Measurements from ENCODE around the gene RAB36. TPM values are rescaled to one million over a fixed set of nuclear protein-coding genes. Genes with fewer than 3 reads are reported as not detected.

The RAB36 gene
- total and polyA plus RNA-seq, 4 donors = 1.0 to 3.2 (median 2.0) TPM

GRCh38 chr22:23101524-23101923 lies 43.8 kb upstream of the RAB36 start:
- ATAC-seq (ENCODE audit: low FRiP score) (no peak), DNase-seq (no peak)
- no peaks in the 10 kb centered on the region for H3K27me3 ChIP-seq (ENCODE audit: control insufficient read depth in 1 of 2, insufficient read depth in 2 of 2, low read length in 1 of 2)
- WGBS, 2 donors = 87 to 96% methylated on average over 3 of the region's 3 CpGs
- H3K36me3 ChIP-seq (ENCODE audit: control insufficient read depth in 1 of 2, insufficient read depth in 2 of 2, low read length in 1 of 2) = no peaks in the 10 kb centered on the region
- H3K9me3 ChIP-seq (ENCODE audit: control insufficient read depth, low read length) = no peaks in the 10 kb centered on the region
- H3K4me3 ChIP-seq (ENCODE audit: low read length in 2 of 2) = no peak overlapping the region
- H3K4me1 ChIP-seq (ENCODE audit: control insufficient read depth in 1 of 2, insufficient read depth in 2 of 2, low read length in 2 of 2) = no peaks in the 10 kb centered on the region
- intact Hi-C loops (cut with DNase I) = no loop called here
- no peak overlapping the region for H3K27ac ChIP-seq (ENCODE audit: low read depth in 1 of 2, low read length in 2 of 2)

- DNase-seq (no peak), ATAC-seq (ENCODE audit: low FRiP score) (no peak)
- 97 to 99% methylated on average over 10 of the region's 10 CpGs for WGBS, 2 donors
- H3K27me3 ChIP-seq (ENCODE audit: control insufficient read depth in 1 of 2, insufficient read depth in 2 of 2, low read length in 1 of 2) = no peaks in the 10 kb centered on the region
- no peaks in the 10 kb centered on the region for H3K4me1 ChIP-seq (ENCODE audit: control insufficient read depth in 1 of 2, insufficient read depth in 2 of 2, low read length in 2 of 2)
- H3K9me3 ChIP-seq (ENCODE audit: control insufficient read depth, low read length) = no peaks in the 10 kb centered on the region
- intact Hi-C loops (cut with DNase I) = no loop called here
- H3K36me3 ChIP-seq (ENCODE audit: control insufficient read depth in 1 of 2, insufficient read depth in 2 of 2, low read length in 1 of 2) = no peaks in the 10 kb centered on the region
- no peak overlapping the region for H3K4me3 ChIP-seq (ENCODE audit: low read length in 2 of 2)
- no peak overlapping the region for H3K27ac ChIP-seq (ENCODE audit: low read depth in 1 of 2, low read length in 2 of 2)
Measured at GRCh38 chr22:23102002-23102655, 43.1 kb upstream of the RAB36 start.

GRCh38 chr22:23102776-23103175 lies 42.5 kb upstream of the RAB36 start:
- Histone ChIP-seq H3K27ac (ENCODE audit: low read depth in 1 of 2, low read length in 2 of 2) (no peak overlapping the region), H3K36me3 (ENCODE audit: control insufficient read depth in 1 of 2, insufficient read depth in 2 of 2, low read length in 1 of 2) (no peaks in the 10 kb centered on the region), H3K27me3 (ENCODE audit: control insufficient read depth in 1 of 2, insufficient read depth in 2 of 2, low read length in 1 of 2) (no peaks in the 10 kb centered on the region), H3K9me3 (ENCODE audit: control insufficient read depth, low read length) (no peaks in the 10 kb centered on the region), H3K4me1 (ENCODE audit: control insufficient read depth in 1 of 2, insufficient read depth in 2 of 2, low read length in 2 of 2) (no peaks in the 10 kb centered on the region), H3K4me3 (ENCODE audit: low read length in 2 of 2) (no peak overlapping the region)
- ATAC-seq (ENCODE audit: low FRiP score) = no peak
- intact Hi-C loops (cut with DNase I) = no loop called here
- WGBS, 2 donors = 79 to 90% methylated on average over 3 of the region's 3 CpGs
- no peak for DNase-seq

GRCh38 chr22:23103199-23103954 lies 41.9 kb upstream of the RAB36 start:
- Histone ChIP-seq H3K4me3 (ENCODE audit: low read length in 2 of 2) (no peak overlapping the region), H3K4me1 (ENCODE audit: control insufficient read depth in 1 of 2, insufficient read depth in 2 of 2, low read length in 2 of 2) (no peaks in the 10 kb centered on the region), H3K36me3 (ENCODE audit: control insufficient read depth in 1 of 2, insufficient read depth in 2 of 2, low read length in 1 of 2) (no peaks in the 10 kb centered on the region), H3K27me3 (ENCODE audit: control insufficient read depth in 1 of 2, insufficient read depth in 2 of 2, low read length in 1 of 2) (no peaks in the 10 kb centered on the region), H3K9me3 (ENCODE audit: control insufficient read depth, low read length) (no peaks in the 10 kb centered on the region), H3K27ac (ENCODE audit: low read depth in 1 of 2, low read length in 2 of 2) (no peak overlapping the region)
- no peak for ATAC-seq (ENCODE audit: low FRiP score)
- WGBS, 2 donors = 94% methylated on average over 13 of the region's 13 CpGs
- DNase-seq = no peak
- intact Hi-C loops (cut with DNase I) = no loop called here

GRCh38 chr22:23104187-23104971 lies 40.9 kb upstream of the RAB36 start:
- Histone ChIP-seq H3K36me3 (ENCODE audit: control insufficient read depth in 1 of 2, insufficient read depth in 2 of 2, low read length in 1 of 2) (no peaks in the 10 kb centered on the region), H3K27ac (ENCODE audit: low read depth in 1 of 2, low read length in 2 of 2) (no peak overlapping the region), H3K27me3 (ENCODE audit: control insufficient read depth in 1 of 2, insufficient read depth in 2 of 2, low read length in 1 of 2) (no peaks in the 10 kb centered on the region), H3K4me3 (ENCODE audit: low read length in 2 of 2) (no peak overlapping the region), H3K4me1 (ENCODE audit: control insufficient read depth in 1 of 2, insufficient read depth in 2 of 2, low read length in 2 of 2) (no peaks in the 10 kb centered on the region), H3K9me3 (ENCODE audit: control insufficient read depth, low read length) (no peaks in the 10 kb centered on the region)
- ATAC-seq (ENCODE audit: low FRiP score) (no peak), DNase-seq (no peak)
- WGBS, 2 donors = 93 to 96% methylated on average over 12 of the region's 12 CpGs
- intact Hi-C loops (cut with DNase I) = no loop called here

GRCh38 chr22:23105304-23105703 lies 40.0 kb upstream of the RAB36 start:
- Histone ChIP-seq H3K4me3 (ENCODE audit: low read length in 2 of 2) (no peak overlapping the region), H3K9me3 (ENCODE audit: control insufficient read depth, low read length) (no peaks in the 10 kb centered on the region), H3K27me3 (ENCODE audit: control insufficient read depth in 1 of 2, insufficient read depth in 2 of 2, low read length in 1 of 2) (no peaks in the 10 kb centered on the region), H3K36me3 (ENCODE audit: control insufficient read depth in 1 of 2, insufficient read depth in 2 of 2, low read length in 1 of 2) (no peaks in the 10 kb centered on the region), H3K27ac (ENCODE audit: low read depth in 1 of 2, low read length in 2 of 2) (no peak overlapping the region), H3K4me1 (ENCODE audit: control insufficient read depth in 1 of 2, insufficient read depth in 2 of 2, low read length in 2 of 2) (no peaks in the 10 kb centered on the region)
- no peak for ATAC-seq (ENCODE audit: low FRiP score)
- intact Hi-C loops (cut with DNase I) = no loop called here
- WGBS, 2 donors = 97 to 100% methylated on average over 5 of the region's 5 CpGs
- DNase-seq = no peak

- intact Hi-C loops (cut with DNase I) = no loop called here
- 96 to 98% methylated on average over 5 of the region's 5 CpGs for WGBS, 2 donors
- no peak for DNase-seq
- Histone ChIP-seq H3K36me3 (ENCODE audit: control insufficient read depth in 1 of 2, insufficient read depth in 2 of 2, low read length in 1 of 2) (no peaks in the 10 kb centered on the region), H3K9me3 (ENCODE audit: control insufficient read depth, low read length) (no peaks in the 10 kb centered on the region), H3K27ac (ENCODE audit: low read depth in 1 of 2, low read length in 2 of 2) (no peak overlapping the region), H3K27me3 (ENCODE audit: control insufficient read depth in 1 of 2, insufficient read depth in 2 of 2, low read length in 1 of 2) (no peaks in the 10 kb centered on the region), H3K4me1 (ENCODE audit: control insufficient read depth in 1 of 2, insufficient read depth in 2 of 2, low read length in 2 of 2) (no peaks in the 10 kb centered on the region), H3K4me3 (ENCODE audit: low read length in 2 of 2) (no peak overlapping the region)
- no peak for ATAC-seq (ENCODE audit: low FRiP score)
Measured at GRCh38 chr22:23105919-23106318, 39.4 kb upstream of the RAB36 start.

- 89 to 90% methylated on average over 4 of the region's 4 CpGs for WGBS, 2 donors
- Histone ChIP-seq H3K9me3 (ENCODE audit: control insufficient read depth, low read length) (no peaks in the 10 kb centered on the region), H3K27me3 (ENCODE audit: control insufficient read depth in 1 of 2, insufficient read depth in 2 of 2, low read length in 1 of 2) (no peaks in the 10 kb centered on the region), H3K27ac (ENCODE audit: low read depth in 1 of 2, low read length in 2 of 2) (no peak overlapping the region), H3K36me3 (ENCODE audit: control insufficient read depth in 1 of 2, insufficient read depth in 2 of 2, low read length in 1 of 2) (no peaks in the 10 kb centered on the region), H3K4me3 (ENCODE audit: low read length in 2 of 2) (no peak overlapping the region), H3K4me1 (ENCODE audit: control insufficient read depth in 1 of 2, insufficient read depth in 2 of 2, low read length in 2 of 2) (no peaks in the 10 kb centered on the region)
- intact Hi-C loops (cut with DNase I) = no loop called here
- DNase-seq = no peak
- ATAC-seq (ENCODE audit: low FRiP score) = no peak
Measured at GRCh38 chr22:23106344-23106743, 38.9 kb upstream of the RAB36 start.

All from aorta (tissue), 5 donors.